HEK293T (cell line): ENCODE measurements around the gene SGMS1.

Experiments
- CTCF ChIA-PET: fragments of 350-600 bp; formaldehyde crosslinking; extraction: SDS; loops from one replicate; lab custom pipeline; 2021; ENCODE audit warnings: antibody characterized with exemption, inconsistent platforms; lab: Yijun Ruan, JAX
- POLR2A ChIA-PET: fragments of 350-600 bp; formaldehyde crosslinking; extraction: SDS; loops from one replicate; lab custom pipeline; 2020; ENCODE audit warnings: antibody characterized with exemption, inconsistent platforms; lab: Yijun Ruan, JAX
- DNase-seq: peaks from one replicate; pipeline ENCODE4 v3.0.0; 2012; ENCODE audit warnings: mixed read lengths; ENCODE audit errors: extremely low spot score
- ARNT ChIP-seq: fragments of 450-650 bp; IDR thresholded peaks from 2 replicates; pipeline ENCODE4 v1.6.1; 2017; ENCODE audit warnings: mild to moderate bottlenecking
- BHLHE40 ChIP-seq: fragments of 450-650 bp; IDR thresholded peaks from 2 replicates; pipeline ENCODE4 v1.6.1; 2016; ENCODE audit warnings: mild to moderate bottlenecking, moderate library complexity, borderline replicate concordance
- CTBP1 ChIP-seq: fragments of 450-650 bp; IDR thresholded peaks from 2 replicates; pipeline ENCODE4 v1.6.1; 2016; ENCODE audit warnings: borderline replicate concordance
- ELF4 ChIP-seq: fragments of 450-650 bp; IDR thresholded peaks from 2 replicates; pipeline ENCODE4 v1.6.1; 2017; ENCODE audit warnings: antibody characterized with exemption
- FOXA1 ChIP-seq: fragments of 450-650 bp; IDR thresholded peaks from 2 replicates; pipeline ENCODE4 v1.6.1; 2016; ENCODE audit warnings: mild to moderate bottlenecking
- FOXK2 ChIP-seq: fragments of 450-650 bp; IDR thresholded peaks from 2 replicates; pipeline ENCODE4 v1.6.1; 2016; ENCODE audit warnings: mild to moderate bottlenecking
- FOXM1 ChIP-seq: fragments of 450-650 bp; IDR thresholded peaks from 2 replicates; pipeline ENCODE4 v1.6.1; 2017; ENCODE audit warnings: mild to moderate bottlenecking, borderline replicate concordance
- HDGF ChIP-seq: fragments of 450-650 bp; IDR thresholded peaks from 2 replicates; pipeline ENCODE4 v1.6.1; 2017; ENCODE audit warnings: antibody characterized with exemption, borderline replicate concordance
- L3MBTL2 ChIP-seq: fragments of 450-650 bp; conservative IDR thresholded peaks from 2 replicates; pipeline ENCODE4 v1.6.1; 2016; ENCODE audit warnings: mild to moderate bottlenecking
- LEF1 ChIP-seq: fragments of 450-650 bp; IDR thresholded peaks from 2 replicates; pipeline ENCODE4 v1.6.1; 2017; ENCODE audit warnings: mild to moderate bottlenecking, borderline replicate concordance
- NFRKB ChIP-seq: fragments of 450-650 bp; IDR thresholded peaks from 2 replicates; pipeline ENCODE4 v1.6.1; 2016; ENCODE audit warnings: mild to moderate bottlenecking, moderate library complexity
- SP1 ChIP-seq: fragments of 450-650 bp; IDR thresholded peaks from 2 replicates; pipeline ENCODE4 v1.6.1; 2017
- SUZ12 ChIP-seq: fragments of 450-650 bp; IDR thresholded peaks from 2 replicates; pipeline ENCODE4 v1.6.1; 2016; ENCODE audit warnings: mild to moderate bottlenecking
- TARDBP ChIP-seq: fragments of 450-650 bp; IDR thresholded peaks from 2 replicates; pipeline ENCODE4 v1.6.1; 2016
- ZNF384 ChIP-seq: fragments of 450-650 bp; IDR thresholded peaks from 2 replicates; pipeline ENCODE4 v1.6.1; 2016
- TF ChIP-seq, protein P1 (sequence below): fragments of 450-650 bp; IDR thresholded peaks from 2 replicates; pipeline ENCODE4 v1.6.1; 2016

The SGMS1 gene

DNA sequence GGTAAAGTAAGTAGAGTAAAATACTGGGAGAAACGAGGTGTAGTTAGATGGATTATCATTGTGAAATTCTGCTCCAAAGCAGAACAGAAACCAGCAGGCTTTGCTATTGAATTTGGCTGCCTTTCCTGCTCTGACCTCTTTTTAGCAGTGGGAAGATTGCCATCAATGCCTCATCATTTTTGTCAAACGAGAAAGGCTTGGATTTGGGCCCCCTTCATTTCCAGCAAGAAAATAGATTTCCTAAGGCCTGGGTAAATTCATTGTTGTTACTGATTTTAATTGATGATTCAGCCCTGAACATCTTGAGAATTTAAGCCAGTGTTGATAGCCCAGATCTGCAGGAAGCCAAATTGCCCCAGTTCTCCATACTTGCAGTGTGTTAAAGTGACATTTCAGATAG, 337.2 kb downstream of the SGMS1 start:
- ChIA-PET POLR2A (no interaction called here), CTCF (no interaction called here)
- TF ChIP-seq HDGF = no peak
- no peak for TF ChIP-seq SP1
- TF ChIP-seq FOXM1 = no peak
- no peak for TF ChIP-seq NFRKB
- TF ChIP-seq ZNF384 = no peak
- TF ChIP-seq ELF4 = no peak
- TF ChIP-seq ARNT = no peak

DNA sequence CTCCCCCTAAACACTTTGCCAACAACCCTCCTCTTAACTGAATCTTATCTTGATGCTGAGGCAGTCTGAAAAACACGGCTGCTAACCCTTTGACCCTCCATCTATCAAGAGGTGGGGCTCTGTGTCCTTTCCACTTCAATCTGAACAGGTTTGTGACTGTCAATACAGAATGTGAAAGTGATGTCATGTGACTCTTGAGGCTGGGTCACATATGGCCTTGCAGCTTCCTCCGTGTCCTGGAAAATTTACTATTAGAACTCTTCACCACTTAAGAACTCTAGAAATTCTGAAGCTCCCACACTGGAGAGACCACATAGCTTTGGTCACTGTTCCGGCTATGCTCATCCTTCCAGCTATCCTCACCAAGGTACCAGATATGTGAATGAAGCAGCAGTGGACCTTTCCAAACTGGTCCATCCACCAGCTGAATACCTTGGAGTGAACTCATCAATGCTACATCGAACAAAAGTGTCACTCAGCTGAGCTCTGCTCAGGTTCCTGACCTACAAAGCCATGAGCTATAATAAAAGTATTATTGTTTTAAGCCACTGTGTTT, 341.7 kb downstream of the SGMS1 start:
- no peak for TF ChIP-seq CTBP1
- no peak for TF ChIP-seq SP1
- no peak for TF ChIP-seq L3MBTL2
- TF ChIP-seq BHLHE40 = no peak
- no peak for TF ChIP-seq NFRKB
- no peak for TF ChIP-seq ARNT
- TF ChIP-seq LEF1 = no peak
- TF ChIP-seq FOXA1 = no peak
- no peak for TF ChIP-seq TARDBP
- no peak for TF ChIP-seq HDGF
- no peak for TF ChIP-seq ELF4
- no peak for TF ChIP-seq ZNF384
- TF ChIP-seq, protein P1, sequence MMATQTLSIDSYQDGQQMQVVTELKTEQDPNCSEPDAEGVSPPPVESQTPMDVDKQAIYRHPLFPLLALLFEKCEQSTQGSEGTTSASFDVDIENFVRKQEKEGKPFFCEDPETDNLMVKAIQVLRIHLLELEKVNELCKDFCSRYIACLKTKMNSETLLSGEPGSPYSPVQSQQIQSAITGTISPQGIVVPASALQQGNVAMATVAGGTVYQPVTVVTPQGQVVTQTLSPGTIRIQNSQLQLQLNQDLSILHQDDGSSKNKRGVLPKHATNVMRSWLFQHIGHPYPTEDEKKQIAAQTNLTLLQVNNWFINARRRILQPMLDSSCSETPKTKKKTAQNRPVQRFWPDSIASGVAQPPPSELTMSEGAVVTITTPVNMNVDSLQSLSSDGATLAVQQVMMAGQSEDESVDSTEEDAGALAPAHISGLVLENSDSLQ = no peak
- TF ChIP-seq SUZ12 = no peak
- TF ChIP-seq FOXK2 = no peak
- ChIA-PET CTCF (no interaction called here), POLR2A (no interaction called here)
- no peak for DNase-seq

More for the DNA sequence above, 337.2 kb downstream of the SGMS1 start:
- no peak for DNase-seq

DNA sequence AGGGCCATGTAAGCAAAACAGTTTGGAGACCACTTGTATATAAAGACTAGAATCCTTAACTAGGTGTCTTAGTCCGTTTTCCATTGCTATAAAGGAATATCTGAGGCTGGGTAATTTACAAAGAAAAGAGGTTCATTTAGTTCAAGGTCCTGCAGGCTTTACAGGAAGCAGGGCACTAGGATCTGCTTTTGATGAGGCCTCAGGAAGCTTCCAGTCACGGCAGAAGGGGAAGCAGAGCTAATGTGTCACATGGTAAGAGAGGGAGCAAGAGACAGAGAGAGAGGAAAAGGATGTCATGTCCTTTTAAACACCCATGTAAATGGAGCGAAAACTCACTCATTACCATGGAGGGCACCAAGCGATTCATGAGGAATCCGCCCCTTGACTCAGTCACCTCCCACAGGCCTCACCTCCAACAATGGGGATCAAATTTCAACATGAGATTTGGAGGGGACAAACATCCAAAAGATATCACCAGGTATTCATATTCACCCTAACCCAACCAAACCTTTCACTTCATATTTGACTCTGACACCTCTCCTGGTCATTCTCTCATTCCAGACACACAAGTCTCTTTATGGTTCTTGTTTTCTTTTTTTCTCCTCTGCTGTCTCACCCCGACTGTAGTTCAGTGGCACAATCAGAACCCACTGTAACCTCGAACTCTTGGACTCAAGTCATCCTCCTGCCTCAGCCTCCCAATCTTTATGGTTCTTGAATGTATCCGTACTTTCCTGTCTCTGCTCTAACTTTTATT, 342.4 kb downstream of the SGMS1 start:
- no peak for DNase-seq
- no peak for TF ChIP-seq SP1
- TF ChIP-seq L3MBTL2 = no peak
- no peak for TF ChIP-seq ZNF384
- TF ChIP-seq FOXK2 = no peak
- TF ChIP-seq BHLHE40 = no peak
- TF ChIP-seq FOXM1 = no peak
- no peak for TF ChIP-seq FOXA1
- TF ChIP-seq TARDBP = no peak
- no peak for TF ChIP-seq SUZ12
- no peak for TF ChIP-seq LEF1
- TF ChIP-seq, protein P1 = no peak
- no peak for TF ChIP-seq ELF4
- TF ChIP-seq CTBP1 = no peak
- no peak for TF ChIP-seq HDGF
- no peak for TF ChIP-seq ARNT
- TF ChIP-seq NFRKB = no peak
- ChIA-PET CTCF (no interaction called here), POLR2A (no interaction called here)

DNA sequence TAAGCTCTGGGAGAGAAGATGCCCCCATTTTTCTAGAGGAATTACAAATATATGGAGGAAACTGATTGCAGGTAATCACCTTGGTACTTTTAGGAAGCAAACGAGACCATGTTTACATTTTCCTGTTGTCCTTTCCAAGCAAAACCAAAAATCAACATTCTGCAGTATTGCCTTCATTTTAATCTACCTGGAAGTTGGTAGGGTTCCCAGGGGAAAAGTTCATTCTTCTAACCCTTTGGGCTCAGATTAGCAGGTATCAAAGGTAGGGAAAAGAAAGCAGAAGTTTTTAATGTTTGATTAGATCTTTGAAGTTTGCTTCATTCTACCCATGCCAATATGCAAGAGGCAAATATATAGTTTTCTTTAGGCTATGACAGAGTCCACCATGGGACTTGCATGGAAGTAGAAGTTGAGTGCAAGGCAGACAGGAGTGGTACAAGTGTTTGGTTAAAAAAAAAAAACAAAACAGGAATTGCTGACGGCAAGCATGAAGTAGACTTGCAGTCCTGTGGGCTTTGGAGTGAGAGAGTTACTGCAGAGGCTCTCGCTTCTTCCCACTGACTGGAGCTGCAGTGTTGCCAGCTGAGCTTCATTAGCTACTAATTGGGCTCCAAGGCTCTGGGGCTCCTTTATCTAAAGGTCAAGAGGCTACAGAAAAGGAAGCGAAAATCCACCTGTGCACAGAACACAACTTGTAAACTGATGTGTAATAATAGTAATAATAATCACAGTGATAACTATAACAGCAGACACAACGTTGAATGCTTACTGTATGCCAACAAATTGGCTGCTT, 343.5 kb downstream of the SGMS1 start:
- CTCF ChIA-PET = no interaction called here
- DNase-seq = no peak
- POLR2A ChIA-PET = no interaction called here
- TF ChIP-seq ELF4 (no peak), ZNF384 (no peak), LEF1 (no peak), CTBP1 (no peak), L3MBTL2 (no peak), TARDBP (no peak), BHLHE40 (no peak), FOXA1 (no peak), FOXK2 (no peak), FOXM1 (no peak)

DNA sequence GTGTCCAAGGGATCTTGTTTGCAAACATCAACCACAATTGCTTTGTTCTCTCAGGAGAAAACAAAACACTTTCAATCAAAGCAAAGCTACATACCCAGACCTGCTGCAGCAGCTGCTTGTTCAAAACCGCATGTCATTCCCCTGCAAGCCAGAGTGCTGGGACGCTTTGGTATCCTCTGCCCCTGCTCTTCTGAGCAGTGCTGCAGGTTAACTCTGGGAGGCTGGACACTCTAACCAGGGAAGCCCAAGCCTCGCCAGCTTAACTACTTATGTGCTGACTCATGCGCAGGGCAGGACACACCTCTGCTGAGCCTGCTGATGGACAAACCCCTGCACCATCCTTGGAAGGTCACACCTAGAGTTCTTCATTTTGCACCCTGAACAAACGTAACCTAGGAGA, 344.3 kb downstream of the SGMS1 start:
- CTCF ChIA-PET = interaction anchor here (0.6 kb wide), 1 partner anchor 84 kb away, joined by 3 read pairs; no protein-coding TSS in a partner anchor
- no peak for DNase-seq
- POLR2A ChIA-PET = no interaction called here
- TF ChIP-seq ELF4 (no peak), SP1 (no peak), SUZ12 (no peak), HDGF (no peak), TARDBP (no peak), L3MBTL2 (no peak)

DNA sequence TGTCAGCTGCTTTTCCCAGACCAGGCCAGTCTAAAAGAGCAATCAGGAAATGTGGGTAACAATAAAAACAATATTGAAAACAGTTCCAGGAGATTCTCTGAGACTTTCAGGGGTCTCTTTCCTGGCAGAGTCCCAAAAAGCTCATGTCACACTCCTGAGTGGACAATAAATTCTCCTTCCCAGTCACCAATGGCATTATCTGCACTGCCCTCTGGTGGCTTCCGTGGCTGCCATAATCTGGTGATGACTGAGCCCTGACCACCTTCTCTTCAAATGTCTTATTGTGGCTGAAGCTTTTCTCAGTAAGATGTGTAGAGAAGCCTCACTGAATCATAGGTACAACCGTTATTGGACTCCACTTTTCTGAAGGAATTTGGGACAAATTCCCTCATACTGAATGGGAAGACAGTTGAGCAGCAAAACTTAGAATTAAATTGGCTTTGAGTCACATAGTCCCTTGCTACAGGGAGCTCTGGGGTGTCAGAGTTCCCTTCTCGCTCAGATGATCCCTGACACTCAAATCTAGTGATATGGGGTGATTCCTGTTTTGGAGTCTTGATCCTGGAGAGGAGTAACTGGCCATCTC, 348.0 kb downstream of the SGMS1 start:
- ChIA-PET CTCF (interaction anchor here (0.6 to 1.3 kb wide), 8 partner anchors 15 to 371 kb away, joined by 3 to 4 read pairs (median 3); partner anchors contain the start of gene ASAH2), POLR2A (no interaction called here)
- DNase-seq = peak; percentile 50
- TF ChIP-seq CTBP1 = no peak
- TF ChIP-seq FOXK2 = no peak
- TF ChIP-seq NFRKB = no peak
- TF ChIP-seq TARDBP = no peak
- TF ChIP-seq ELF4 = no peak
- TF ChIP-seq HDGF = no peak
- TF ChIP-seq BHLHE40 = no peak
- TF ChIP-seq SUZ12 = no peak
- TF ChIP-seq L3MBTL2 = no peak
- no peak for TF ChIP-seq FOXA1
- TF ChIP-seq, protein P1 = no peak
- TF ChIP-seq SP1 = no peak
- TF ChIP-seq ARNT = no peak
- no peak for TF ChIP-seq FOXM1
- TF ChIP-seq ZNF384 = no peak
- no peak for TF ChIP-seq LEF1
